Measurements from ENCODE around the gene CORIN. TPM values are rescaled to one million over a fixed set of nuclear protein-coding genes. Genes with fewer than 3 reads are reported as not detected.

Gene CORIN
- polyA plus RNA-seq, 2 of the 4 experiments (the other 2 are of a cell fraction), result 0.03 TPM; not detected in 1

- WGBS (ENCODE audit: missing lambda C conversion rate), result 33% methylated on average over 1 of the region's 1 CpG
- no peak for TF ChIP-seq KDM5A (IDR thresholded peaks at IDR 0.05)
- TF ChIP-seq MAX (IDR thresholded peaks at IDR 0.05), result no peak
- no peak for TF ChIP-seq PBX3 (IDR thresholded peaks at IDR 0.05)
- no peak for TF ChIP-seq ZNF302 (CRISPR knock-in tag; IDR thresholded peaks at IDR 0.05)
- TF ChIP-seq ZFP36 (IDR thresholded peaks at IDR 0.05; ENCODE audit: borderline replicate concordance, partially characterized antibody), result no peak
- TF ChIP-seq POLR2A (IDR thresholded peaks at IDR 0.05; ENCODE audit: low read length), result no peak
- no peak for TF ChIP-seq RNF2 (IDR thresholded peaks at IDR 0.05; ENCODE audit: borderline replicate concordance, low read depth)
- no peak for TF ChIP-seq HOXA7 (CRISPR knock-in tag; IDR thresholded peaks at IDR 0.05)
- no peak for TF ChIP-seq GATA3 (IDR thresholded peaks at IDR 0.05; ENCODE audit: borderline replicate concordance)
- no peak for TF ChIP-seq BHLHE40 (IDR thresholded peaks at IDR 0.05; ENCODE audit: low read depth, low read length)
- TF ChIP-seq MAFK (IDR thresholded peaks at IDR 0.05; ENCODE audit: partially characterized antibody), result no peak
- no peak for TF ChIP-seq TP53 (CRISPR knock-in tag; IDR thresholded peaks at IDR 0.05)
- DNase-seq (ENCODE audit: low read depth in 1 of 2, low spot score in 1 of 2) (no peak), FAIRE-seq (no peak), ATAC-seq (no peak)
- Histone ChIP-seq H3K9me3 (no peaks in the 10 kb centered on the region), H3K27ac (no peak overlapping the region), H3K4me3 (no peak overlapping the region), H3K4me1 (no peaks in the 10 kb centered on the region), H3K4me2 (no peak overlapping the region)
- ChIA-PET POLR2A (no interaction called here), CTCF (interaction anchor here (1.3 kb wide), 1 partner anchor 26 kb away, joined by 5 read pairs; no protein-coding TSS in a partner anchor)
These were observed 143.5 kb downstream of the CORIN start for GRCh38 chr4:47694322-47694721.

- CTCF ChIA-PET, result no interaction called here
These were observed 145.2 kb downstream of the CORIN start for GRCh38 chr4:47692691-47693090.

More at GRCh38 chr4:47692691-47693090, 145.2 kb downstream of the CORIN start:
- TF ChIP-seq RCOR1 (IDR thresholded peaks at IDR 0.05; ENCODE audit: low read depth, low read length) (no peak), ZC3H11A (IDR thresholded peaks at IDR 0.05) (no peak), ZSCAN20 (CRISPR knock-in tag; IDR thresholded peaks at IDR 0.05) (no peak), CEBPB (IDR thresholded peaks at IDR 0.05) (no peak), CHD2 (IDR thresholded peaks at IDR 0.05; ENCODE audit: low read length, partially characterized antibody) (no peak), REST (IDR thresholded peaks at IDR 0.05) (no peak), TP53 (CRISPR knock-in tag; IDR thresholded peaks at IDR 0.05) (no peak), CBX2 (IDR thresholded peaks at IDR 0.05; ENCODE audit: borderline replicate concordance, low read depth) (no peak), FOSB (CRISPR knock-in tag; IDR thresholded peaks at IDR 0.05) (no peak), PBX3 (IDR thresholded peaks at IDR 0.05) (no peak), POLR2AphosphoS2 (conservative IDR thresholded peaks at IDR 0.05; ENCODE audit: low read length) (no peak), BCL3 (IDR thresholded peaks at IDR 0.05) (no peak), MAZ (IDR thresholded peaks at IDR 0.05; ENCODE audit: borderline replicate concordance, low read depth, low read length) (no peak), MYC (IDR thresholded peaks at IDR 0.05; ENCODE audit: borderline replicate concordance, low read length) (no peak), ZNF302 (CRISPR knock-in tag; IDR thresholded peaks at IDR 0.05) (no peak), CBX8 (IDR thresholded peaks at IDR 0.05) (no peak), HDAC2 (IDR thresholded peaks at IDR 0.05) (no peak)
- TF ChIP-seq, protein P1, sequence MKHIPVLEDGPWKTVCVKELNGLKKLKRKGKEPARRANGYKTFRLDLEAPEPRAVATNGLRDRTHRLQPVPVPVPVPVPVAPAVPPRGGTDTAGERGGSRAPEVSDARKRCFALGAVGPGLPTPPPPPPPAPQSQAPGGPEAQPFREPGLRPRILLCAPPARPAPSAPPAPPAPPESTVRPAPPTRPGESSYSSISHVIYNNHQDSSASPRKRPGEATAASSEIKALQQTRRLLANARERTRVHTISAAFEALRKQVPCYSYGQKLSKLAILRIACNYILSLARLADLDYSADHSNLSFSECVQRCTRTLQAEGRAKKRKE (CRISPR knock-in tag; IDR thresholded peaks at IDR 0.05; ENCODE audit: low read depth), result no peak
- WGBS (ENCODE audit: missing lambda C conversion rate), result 7% methylated on average over 7 of the region's 7 CpGs
- Histone ChIP-seq H3K27ac (no peak overlapping the region), H3K4me1 (no peaks in the 10 kb centered on the region), H3K4me2 (no peak overlapping the region), H3K9me3 (no peaks in the 10 kb centered on the region), H3K4me3 (no peak overlapping the region)
- FAIRE-seq, result no peak
- POLR2A ChIA-PET, result no interaction called here
- ATAC-seq, result no peak
- DNase-seq (ENCODE audit: low read depth in 1 of 2, low spot score in 1 of 2), result no peak
